ENCODE results near the gene SETBP1.

Gene SETBP1

DNA sequence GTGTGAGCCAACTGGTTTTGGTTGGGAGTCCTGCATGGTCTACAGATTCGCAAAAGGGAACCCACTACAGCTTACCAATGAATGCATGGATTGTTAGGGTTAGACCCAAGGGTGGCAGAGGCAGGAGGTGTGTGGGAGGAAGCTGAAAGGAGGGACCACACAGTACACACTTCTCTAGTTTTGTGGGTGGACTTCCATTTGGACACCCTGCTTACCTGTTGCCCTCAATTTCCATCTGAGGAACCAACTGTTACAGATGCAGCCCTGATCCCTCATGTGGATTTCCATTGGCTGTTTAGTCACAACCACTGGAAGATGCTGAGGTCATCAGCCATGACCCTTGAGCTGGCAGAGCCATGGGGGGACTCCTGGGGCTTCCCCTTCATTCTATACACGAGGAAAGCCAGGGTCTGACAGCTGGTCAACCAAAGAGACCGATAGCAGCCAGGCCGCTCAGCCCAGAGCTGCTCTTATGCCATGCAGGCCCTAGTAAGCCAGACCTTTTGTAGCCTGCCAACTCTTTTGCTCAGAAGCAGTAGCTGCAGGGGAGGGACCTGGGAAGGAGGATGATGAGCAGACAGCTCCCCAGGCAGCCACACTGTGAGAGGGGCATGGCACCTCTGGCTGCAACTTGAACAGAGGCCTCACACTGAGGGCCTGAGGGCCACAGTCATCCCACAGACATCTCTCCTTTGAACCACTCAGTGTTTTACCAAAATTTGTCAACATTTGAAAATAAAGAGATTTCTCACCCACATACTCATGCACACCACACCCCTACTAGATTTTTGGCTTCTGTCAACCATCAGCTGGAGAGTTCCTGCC is 162.1 kb downstream of the SETBP1 start:
- DNase-seq, result no peak

GRCh38 chr18:44844486-44844885 is 163.8 kb downstream of the SETBP1 start:
- no peak for DNase-seq

DNA sequence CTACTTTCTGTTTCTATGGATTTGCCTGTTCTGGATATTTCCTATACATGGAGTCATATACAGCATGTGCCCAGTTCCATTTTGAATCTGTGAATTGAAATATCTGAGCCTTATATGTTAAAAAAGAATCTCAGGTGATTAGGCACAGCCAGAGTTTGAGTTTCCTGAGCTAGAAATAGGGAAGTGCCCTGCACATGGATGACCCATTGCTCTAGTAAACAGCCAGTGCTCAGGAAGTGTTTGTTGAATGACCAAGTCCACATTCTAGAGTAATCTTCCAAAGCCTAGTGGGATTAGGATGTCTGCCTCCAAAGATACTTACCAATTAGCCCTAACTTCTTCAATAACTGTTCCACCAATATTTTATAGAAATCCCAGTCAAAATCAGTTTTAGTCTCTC is 165.8 kb downstream of the SETBP1 start:
- no peak for DNase-seq

DNA sequence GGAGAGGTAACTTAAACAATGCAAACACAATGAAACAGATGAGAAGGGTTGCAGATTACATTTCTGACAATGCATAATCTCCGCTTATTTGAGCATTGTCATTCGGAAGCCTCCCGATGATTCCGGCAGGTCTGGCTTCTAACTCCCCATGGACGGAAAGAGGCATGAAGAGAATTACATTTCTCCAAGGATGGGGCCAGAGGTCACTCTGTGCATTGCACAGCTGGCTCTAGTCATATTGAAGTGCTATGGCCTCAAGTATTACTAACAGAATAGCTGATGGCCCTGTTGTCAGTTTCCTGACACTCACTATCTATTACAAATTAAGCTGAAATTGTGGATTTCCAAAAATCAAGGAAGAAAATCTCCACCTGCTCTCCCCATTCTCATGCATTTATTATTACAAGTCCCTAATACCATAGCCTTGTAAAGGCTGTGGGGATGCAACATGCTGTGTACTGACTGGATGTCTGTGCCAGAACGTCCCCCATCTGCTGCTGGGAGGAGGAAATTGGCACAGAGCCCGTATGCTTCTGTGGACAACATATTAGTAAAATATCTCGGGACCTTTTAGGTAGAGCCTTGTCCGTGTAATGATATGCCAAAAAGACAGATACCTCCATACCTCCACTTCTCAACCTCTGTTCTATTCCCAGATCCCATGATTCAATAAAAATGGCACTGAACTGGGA is 168.1 kb downstream of the SETBP1 start:
- DNase-seq, result no peak

GRCh38 chr18:44849361-44849760 is 168.7 kb downstream of the SETBP1 start:
- no peak for DNase-seq

DNA sequence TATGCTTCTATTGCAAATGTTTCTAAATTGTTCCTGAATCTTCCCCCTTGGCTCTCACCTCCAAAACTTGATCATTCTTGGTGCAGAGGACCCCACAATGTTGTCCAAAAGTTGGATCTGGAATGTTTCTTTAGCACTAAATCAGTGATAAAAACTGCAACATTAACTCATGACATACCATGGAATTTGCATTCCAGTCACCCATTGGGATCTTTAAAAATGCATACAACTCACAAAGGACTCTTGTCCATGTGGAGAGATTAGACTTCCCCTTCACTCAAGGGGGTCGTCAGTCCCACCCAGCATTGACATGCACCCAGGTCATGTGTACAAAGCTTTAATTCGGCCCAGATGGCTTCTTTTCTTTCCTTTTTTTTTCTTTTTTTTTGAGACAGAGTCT is 169.3 kb downstream of the SETBP1 start:
- DNase-seq, result no peak

- DNase-seq, result no peak
Observed at GRCh38 chr18:44851856-44852621, 171.4 kb downstream of the SETBP1 start.

DNA sequence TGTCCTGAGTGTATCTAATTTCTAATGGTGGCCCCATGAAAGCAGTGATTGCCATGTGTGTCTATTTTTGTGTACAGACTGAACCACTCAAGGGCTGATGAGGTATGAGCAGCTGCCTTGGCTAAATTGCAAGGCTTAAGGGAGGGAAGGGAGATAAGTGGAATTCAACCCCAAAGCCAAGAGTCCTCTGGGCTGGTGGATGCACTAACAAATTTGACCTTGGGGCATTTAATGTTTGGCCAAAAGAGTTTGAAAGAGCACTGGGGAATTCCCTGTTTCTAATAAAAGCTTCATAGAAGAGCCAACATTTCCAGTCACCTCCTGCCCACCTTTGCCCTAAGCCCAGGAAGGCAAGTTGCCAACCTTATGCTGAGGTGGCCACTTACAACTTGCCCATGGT is 172.1 kb downstream of the SETBP1 start:
- DNase-seq, result no peak

DNA sequence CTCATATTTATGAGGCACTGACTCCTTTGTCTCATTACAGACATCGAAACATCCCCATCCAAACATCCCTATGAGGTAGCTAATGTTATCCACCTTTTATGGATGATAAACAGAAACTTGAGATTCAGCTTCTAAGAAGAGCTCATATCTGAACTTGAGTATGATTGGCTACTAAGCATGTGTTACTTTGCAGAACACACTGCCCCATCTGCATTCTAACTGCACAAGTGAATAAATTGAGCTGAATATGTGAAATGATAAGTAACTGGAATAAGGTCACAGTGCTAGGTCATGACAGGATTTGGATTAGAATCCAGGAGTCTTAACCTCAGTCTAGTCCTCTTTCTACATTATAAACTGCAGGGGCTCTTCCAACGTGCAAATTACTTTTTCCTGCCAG is 172.7 kb downstream of the SETBP1 start:
- no peak for DNase-seq

DNA sequence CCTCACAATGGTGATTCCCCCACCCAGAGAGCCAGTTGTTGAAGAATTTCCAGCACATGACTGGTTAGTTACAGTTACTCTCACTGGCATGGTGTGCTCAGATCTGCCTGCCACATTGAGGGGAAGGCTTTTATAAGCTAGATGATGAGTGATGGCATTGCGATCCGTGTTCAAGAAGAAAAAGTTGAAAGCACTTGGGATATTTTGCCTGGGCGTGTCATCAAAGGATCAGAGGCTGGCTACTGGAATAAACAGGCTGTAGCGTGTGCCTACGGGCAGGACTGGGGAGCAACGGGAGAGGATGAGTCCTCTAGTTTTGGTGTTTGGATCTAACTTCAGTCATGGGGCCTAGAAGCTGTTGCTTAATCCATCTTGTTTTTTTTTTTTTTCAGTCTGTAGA is 175.0 kb downstream of the SETBP1 start:
- DNase-seq, result no peak

DNA sequence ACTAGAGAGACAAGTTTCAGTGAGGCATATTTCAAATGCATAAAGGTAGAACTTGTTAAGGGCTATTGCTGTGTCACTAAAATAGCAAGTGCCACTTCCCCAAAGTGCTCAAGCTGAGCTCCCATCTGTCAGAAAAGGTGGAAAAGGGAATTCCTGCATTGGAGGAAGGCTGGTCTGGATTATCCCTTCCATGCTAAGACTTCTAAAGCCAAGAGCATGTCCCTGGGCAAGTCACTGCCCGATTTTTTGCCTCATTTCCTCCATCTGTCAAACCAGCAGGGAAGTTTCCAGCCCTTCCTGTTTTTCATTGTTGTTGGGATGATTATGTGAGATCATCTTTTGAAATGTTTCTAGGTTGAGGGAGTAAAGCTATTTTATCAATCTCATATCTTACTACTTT is 175.5 kb downstream of the SETBP1 start:
- peak; percentile 44 to 50 for DNase-seq

- no peak for DNase-seq
Observed at GRCh38 chr18:44857081-44857480, 176.4 kb downstream of the SETBP1 start.

DNA sequence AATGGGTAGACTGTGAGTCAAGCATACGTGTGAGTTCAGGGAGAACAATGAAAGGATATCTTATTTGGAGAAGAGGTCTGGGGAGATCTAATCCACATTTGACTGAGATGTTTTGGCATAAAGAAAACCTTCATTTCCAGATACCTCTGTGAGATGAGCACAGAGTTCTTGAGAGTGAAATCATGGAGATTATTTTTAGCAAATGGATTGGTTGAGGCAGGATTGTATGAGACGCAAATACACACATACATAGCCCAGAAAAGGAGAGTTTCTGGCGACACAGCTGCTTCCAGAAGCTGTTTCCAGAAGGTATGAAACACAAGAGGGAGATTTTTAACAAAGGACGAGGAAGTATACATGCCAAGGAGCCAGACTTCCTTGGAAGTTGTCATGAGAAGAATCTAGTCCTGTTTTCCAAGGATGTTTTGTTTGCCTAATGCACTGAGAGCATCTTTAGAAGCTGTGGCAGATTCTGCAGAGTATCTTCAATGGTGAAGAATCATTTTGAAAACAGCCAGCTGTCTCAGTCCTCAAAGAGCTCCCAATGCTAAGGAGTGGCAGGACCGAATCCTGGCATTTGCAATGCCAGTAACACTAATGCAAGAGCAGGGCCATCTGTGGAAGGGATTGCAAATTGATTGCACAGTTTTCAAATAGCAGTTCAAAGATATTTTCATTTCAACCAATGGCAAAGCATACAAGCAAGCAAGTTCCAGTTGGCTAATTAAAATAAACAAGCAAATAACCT is 177.2 kb downstream of the SETBP1 start:
- DNase-seq, result no peak

DNA sequence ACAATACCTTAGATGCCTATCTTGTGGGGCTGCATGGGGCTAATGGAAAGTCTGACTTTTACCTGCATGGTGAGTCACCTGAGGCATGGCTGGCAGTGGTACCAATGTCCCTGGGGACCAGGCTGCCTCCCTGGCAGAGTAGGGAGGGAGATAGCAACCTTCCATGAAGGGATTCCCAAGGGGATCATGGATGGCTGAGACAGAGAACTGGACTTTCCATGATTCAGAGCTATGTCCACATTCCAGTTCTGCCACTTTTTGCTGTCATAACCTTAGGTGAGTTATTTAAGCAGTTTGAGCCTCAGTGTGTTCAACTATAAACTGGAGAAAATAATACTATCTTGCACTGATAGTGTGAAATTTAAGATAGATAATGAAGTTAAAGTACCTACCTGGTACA is 178.6 kb downstream of the SETBP1 start:
- DNase-seq, result no peak

GRCh38 chr18:44859751-44860439 is 179.2 kb downstream of the SETBP1 start:
- no peak for DNase-seq

DNA sequence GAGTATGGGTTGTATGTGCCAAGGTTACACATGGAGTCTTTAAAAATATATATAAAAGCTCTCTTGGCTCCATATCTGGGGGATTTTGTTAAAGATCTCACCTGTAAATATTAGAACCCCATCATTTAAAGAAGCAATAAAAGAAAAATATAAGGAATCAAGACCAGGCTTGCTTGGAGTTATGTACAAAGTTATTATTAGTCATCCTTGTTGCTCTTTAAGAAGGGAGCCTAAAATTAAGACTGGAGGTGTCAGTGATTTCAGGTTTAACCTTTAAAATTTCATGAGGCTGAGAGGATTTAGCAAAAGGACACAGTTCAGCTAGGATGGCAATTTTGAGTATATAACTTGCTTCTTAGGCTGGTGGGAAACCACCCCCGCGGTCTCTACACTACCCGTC is 181.4 kb downstream of the SETBP1 start:
- DNase-seq, result no peak

DNA sequence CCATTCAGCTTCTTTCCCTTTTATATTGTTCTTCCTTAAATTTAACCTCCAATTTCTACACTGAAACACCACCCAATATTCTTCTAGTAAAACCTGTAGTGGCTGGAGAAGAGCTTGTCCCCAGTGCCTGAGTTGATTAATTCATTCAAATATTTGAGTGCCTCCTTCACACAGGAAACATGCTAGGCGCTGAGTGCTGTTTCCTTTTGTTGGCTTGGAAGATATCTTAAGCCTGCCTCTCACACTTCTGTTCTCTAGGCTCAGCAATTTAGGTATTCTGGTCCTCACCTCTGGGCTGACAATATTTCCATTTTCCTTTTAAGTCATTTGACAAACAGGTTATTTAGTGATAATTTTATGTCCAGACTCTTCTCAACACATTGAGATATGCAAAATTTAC is 185.4 kb downstream of the SETBP1 start:
- no peak for DNase-seq

- no peak for DNase-seq
Observed at GRCh38 chr18:44869533-44869932, 188.8 kb downstream of the SETBP1 start.

DNA sequence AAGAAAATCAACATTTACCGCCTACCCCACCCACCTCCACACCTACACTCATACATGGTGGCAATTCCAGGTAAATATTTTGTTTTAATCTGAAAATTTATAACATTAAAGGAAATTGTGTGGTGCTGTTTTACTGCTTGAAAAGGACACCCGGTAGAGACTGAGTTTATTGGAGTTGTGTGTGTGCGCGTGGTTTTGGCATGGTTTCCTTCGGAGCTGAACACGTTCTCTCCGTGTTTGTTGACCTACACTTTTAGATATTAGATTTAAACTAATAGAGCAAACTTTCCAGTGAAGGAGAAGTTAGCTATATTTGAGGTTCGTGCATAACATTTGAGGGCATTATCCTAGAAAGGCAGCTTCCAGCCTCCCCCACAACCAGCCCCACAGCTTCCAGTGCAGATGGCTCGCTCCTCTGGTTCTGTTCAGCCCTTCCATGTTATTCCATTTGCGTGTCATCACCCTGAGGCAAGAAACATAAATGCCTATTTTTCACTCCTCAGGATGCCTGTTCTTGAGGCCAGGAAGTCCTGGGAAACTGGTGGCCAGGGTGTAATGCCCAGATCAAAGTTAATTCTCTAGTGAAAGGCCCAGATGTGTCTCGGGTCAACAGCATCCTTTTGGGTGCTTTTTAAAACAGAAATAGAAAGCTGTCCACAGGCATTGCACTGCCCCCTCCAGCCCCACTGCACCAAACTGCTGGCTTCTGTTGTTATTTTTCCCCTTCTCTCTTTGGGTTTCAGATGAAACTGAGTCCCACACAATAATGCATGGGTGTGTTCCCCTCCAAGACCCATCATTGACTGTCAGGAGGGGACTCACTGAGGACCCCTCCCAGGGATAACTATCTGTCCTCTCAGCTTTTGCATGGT is 190.2 kb downstream of the SETBP1 start:
- no peak for DNase-seq

DNA sequence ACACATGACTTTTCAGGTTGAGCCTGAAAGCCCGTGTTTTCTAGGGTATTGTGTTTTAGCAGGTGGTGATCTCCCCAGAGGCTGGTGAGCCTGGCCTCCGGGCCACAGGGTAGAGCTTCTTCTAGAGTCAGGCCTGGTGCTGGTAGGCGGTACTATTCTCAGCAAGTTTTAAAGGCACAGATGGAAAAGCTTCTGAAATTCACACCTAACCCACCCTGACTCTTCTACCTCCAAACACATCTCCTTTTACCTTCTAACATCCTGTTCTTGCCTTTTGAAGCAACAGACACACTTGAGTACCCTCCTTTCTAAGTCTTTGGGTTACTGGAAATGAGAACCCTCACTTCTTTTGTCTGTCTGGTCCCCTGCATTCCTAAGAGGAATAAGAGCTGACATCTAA is 191.1 kb downstream of the SETBP1 start:
- no peak for DNase-seq

GRCh38 chr18:44876024-44876423 is 195.3 kb downstream of the SETBP1 start:
- DNase-seq, result no peak
